OCI-LY1 (cell line): ENCODE results near the gene ADCY4.

Experiments
- H2AFZ ChIP-seq: fragments of 200-600 bp; sonication (generic), shearing (Covaris generic); 2 replicates; pipeline ENCODE4 v1.6.0; 2014; ENCODE audit warnings: antibody characterized with exemption, mild to moderate bottlenecking, low read length
- H3F3A ChIP-seq: fragments of 200-600 bp; sonication (generic), shearing (Covaris generic); 2 replicates; pipeline ENCODE4 v1.6.0; 2014; ENCODE audit warnings: mild to moderate bottlenecking, antibody characterized with exemption, low read length, moderate library complexity; ENCODE audit not compliant: insufficient read depth
- H3K27ac ChIP-seq: fragments of 200-600 bp; sonication (generic); 2 replicates; pipeline ENCODE4 v1.5.1; 2014; ENCODE audit warnings: low read length, mixed run types, mild to moderate bottlenecking, low read depth; ENCODE audit not compliant: poor library complexity, severe bottlenecking
- H3K27me3 ChIP-seq: fragments of 200-600 bp; sonication (generic); 2 replicates; pipeline ENCODE4 v1.6.0; 2014; ENCODE audit warnings: antibody characterized with exemption, mild to moderate bottlenecking, low read length, moderate library complexity; ENCODE audit not compliant: insufficient read depth
- H3K36me3 ChIP-seq: fragments of 200-600 bp; sonication (generic); 2 replicates; pipeline ENCODE4 v1.6.1; 2014; ENCODE audit warnings: mild to moderate bottlenecking, antibody characterized with exemption, low read length, moderate library complexity, mixed read lengths; ENCODE audit not compliant: insufficient read depth
- H3K4me1 ChIP-seq: fragments of 200-600 bp; sonication (generic); 2 replicates; pipeline ENCODE4 v1.5.1; 2014; ENCODE audit warnings: mild to moderate bottlenecking, low read length, moderate library complexity; ENCODE audit not compliant: insufficient read depth, severe bottlenecking
- H3K4me2 ChIP-seq: fragments of 200-600 bp; sonication (generic), shearing (Covaris generic); 2 replicates; pipeline ENCODE4 v1.6.1; 2014; ENCODE audit warnings: low read length
- H3K4me3 ChIP-seq: fragments of 200-600 bp; sonication (generic); 2 replicates; pipeline ENCODE4 v1.5.1; 2014; ENCODE audit warnings: low read length, low read depth, mild to moderate bottlenecking, mixed read lengths; ENCODE audit not compliant: poor library complexity, severe bottlenecking
- H3K79me2 ChIP-seq: fragments of 200-600 bp; shearing (Covaris generic); 2 replicates; pipeline ENCODE4 v1.6.1; 2016; ENCODE audit warnings: mixed run types, low read length, mixed read lengths; ENCODE audit not compliant: insufficient read depth
- H3K9ac ChIP-seq: fragments of 200-600 bp; sonication (generic), shearing (Covaris generic); 2 replicates; pipeline ENCODE4 v1.6.1; 2014; ENCODE audit warnings: mild to moderate bottlenecking, low read length, mixed read lengths
- H3K9me2 ChIP-seq: fragments of 200-600 bp; sonication (generic), shearing (Covaris generic); 2 replicates; pipeline ENCODE4 v1.6.1; 2014; ENCODE audit warnings: low read depth, mild to moderate bottlenecking, low read length, mixed read lengths
- H3K9me3 ChIP-seq: fragments of 200-600 bp; shearing (Covaris generic); 2 replicates; pipeline ENCODE4 v1.6.1; 2014; ENCODE audit warnings: low read length, mixed read lengths
- H4K20me1 ChIP-seq: fragments of 200-600 bp; sonication (generic), shearing (Covaris generic); 2 replicates; pipeline ENCODE4 v1.6.0; 2016; ENCODE audit warnings: mild to moderate bottlenecking, low read length; ENCODE audit not compliant: insufficient read depth
- CTCF ChIP-seq: fragments of 200-600 bp; sonication (generic), shearing (Covaris generic); IDR thresholded peaks from 2 replicates; pipeline ENCODE4 v1.5.1; 2017; ENCODE audit warnings: mild to moderate bottlenecking, antibody characterized with exemption, low read length, moderate library complexity, mixed read lengths
- EZH2 ChIP-seq: fragments of 200-600 bp; sonication (generic), shearing (Covaris generic); IDR thresholded peaks from 2 replicates; pipeline ENCODE4 v1.8.0; 2017; ENCODE audit warnings: borderline replicate concordance, mixed run types, mild to moderate bottlenecking, antibody characterized with exemption, low read length, moderate library complexity, mixed read lengths

Gene ADCY4

GRCh38 chr14:24322672-24323071 lies 12.2 kb downstream of the ADCY4 start:
- no peaks in the 10 kb centered on the region for H3K9me2 ChIP-seq
- H3K4me2 ChIP-seq = no peak overlapping the region
- no peak overlapping the region for H2AFZ ChIP-seq
- H3K36me3 ChIP-seq = no peaks in the 10 kb centered on the region
- no peak overlapping the region for H3K27ac ChIP-seq
- no peaks in the 10 kb centered on the region for H4K20me1 ChIP-seq
- no peaks in the 10 kb centered on the region for H3K9me3 ChIP-seq
- no peak overlapping the region for H3K9ac ChIP-seq
- peaks cover 5% of the 10 kb centered on the region for H3K27me3 ChIP-seq
- TF ChIP-seq EZH2 (no peak), CTCF (no peak)
- no peaks in the 10 kb centered on the region for H3K79me2 ChIP-seq
- H3K4me1 ChIP-seq = peaks cover 3% of the 10 kb centered on the region
- no peak overlapping the region for H3K4me3 ChIP-seq
- H3F3A ChIP-seq = no peaks in the 10 kb centered on the region

- Histone ChIP-seq H3K4me2 (no peak overlapping the region), H3K36me3 (no peaks in the 10 kb centered on the region), H3K27ac (no peak overlapping the region), H3K4me1 (peaks cover 3% of the 10 kb centered on the region), H3K4me3 (no peak overlapping the region), H3K9me2 (no peaks in the 10 kb centered on the region), H3K79me2 (no peaks in the 10 kb centered on the region), H3F3A (no peaks in the 10 kb centered on the region), H3K9me3 (no peaks in the 10 kb centered on the region), H3K27me3 (peaks cover 5% of the 10 kb centered on the region), H4K20me1 (no peaks in the 10 kb centered on the region), H2AFZ (no peak overlapping the region), H3K9ac (no peak overlapping the region)
- TF ChIP-seq EZH2 = no peak
- no peak for TF ChIP-seq CTCF
These were observed 13.5 kb downstream of the ADCY4 start for GRCh38 chr14:24321212-24321975.

- Histone ChIP-seq H3K9me3 (no peaks in the 10 kb centered on the region), H3K36me3 (no peaks in the 10 kb centered on the region), H3F3A (no peaks in the 10 kb centered on the region), H3K4me1 (peaks cover 8% of the 10 kb centered on the region), H3K9ac (no peak overlapping the region), H2AFZ (no peak overlapping the region), H3K27me3 (no peaks in the 10 kb centered on the region; the same call in 1 of the 2 replicates), H3K4me3 (no peak overlapping the region), H4K20me1 (no peaks in the 10 kb centered on the region), H3K79me2 (no peaks in the 10 kb centered on the region), H3K4me2 (no peak overlapping the region), H3K27ac (no peak overlapping the region), H3K9me2 (no peaks in the 10 kb centered on the region)
- TF ChIP-seq EZH2 = no peak
- no peak for TF ChIP-seq CTCF
These were observed 17.5 kb downstream of the ADCY4 start for GRCh38 chr14:24317141-24317928.
